ENCODE measurements around the gene PPP1R7.

PPP1R7 gene

DNA sequence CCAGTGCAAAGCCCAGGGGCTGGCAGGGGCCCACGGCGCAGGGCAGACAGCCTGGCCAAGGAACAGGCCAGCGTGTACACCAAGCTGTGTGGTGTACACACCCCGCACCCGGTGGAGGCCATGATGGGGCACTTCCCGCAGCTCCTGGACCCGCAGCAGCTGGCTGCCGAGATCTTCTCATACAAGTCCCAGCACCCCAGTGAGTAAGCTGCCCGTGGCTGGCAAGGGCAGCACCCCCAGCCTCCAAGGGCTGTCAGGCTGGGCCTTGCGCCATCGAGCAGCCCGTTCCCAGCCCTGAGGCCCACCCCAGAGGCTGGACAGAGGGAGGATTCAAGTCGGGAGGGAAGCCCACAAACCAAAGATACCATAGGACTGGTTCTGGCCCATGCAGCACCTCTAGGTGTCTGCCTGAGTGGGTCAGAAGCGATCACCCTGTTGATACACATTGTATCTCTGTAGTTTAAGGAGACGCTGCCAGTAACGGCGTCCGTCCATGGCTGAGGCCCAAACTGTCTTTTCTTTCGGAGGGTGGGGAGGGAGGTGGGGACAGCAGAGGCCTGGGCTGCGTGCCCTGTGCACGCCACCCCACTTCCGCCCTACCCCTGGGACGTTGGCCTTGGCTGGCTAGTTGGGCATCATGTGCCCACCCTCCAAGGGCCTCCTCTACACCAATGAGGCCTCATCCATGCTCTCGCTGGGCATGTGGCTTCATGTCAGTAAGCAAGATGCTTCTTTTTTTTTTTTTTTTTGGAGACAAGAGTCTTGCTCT lies 31.3 kb upstream of the PPP1R7 start:
- no peak overlapping the region for H3K4me3 ChIP-seq (ENCODE audit: low read depth, low read length)
- no peak for DNase-seq (ENCODE audit: low read depth)

- DNase-seq (ENCODE audit: low read depth) = no peak
- H3K4me3 ChIP-seq (ENCODE audit: low read depth, low read length) = no peak overlapping the region
Measured at GRCh38 chr2:241120440-241120839, 29.8 kb upstream of the PPP1R7 start.

GRCh38 chr2:241121008-241121407 lies 29.3 kb upstream of the PPP1R7 start:
- no peak for DNase-seq (ENCODE audit: low read depth)
- no peak overlapping the region for H3K4me3 ChIP-seq (ENCODE audit: low read depth, low read length)

- H3K4me3 ChIP-seq (ENCODE audit: low read depth, low read length) = no peak overlapping the region
- no peak for DNase-seq (ENCODE audit: low read depth)
Measured at GRCh38 chr2:241122376-241123002, 27.8 kb upstream of the PPP1R7 start.

DNA sequence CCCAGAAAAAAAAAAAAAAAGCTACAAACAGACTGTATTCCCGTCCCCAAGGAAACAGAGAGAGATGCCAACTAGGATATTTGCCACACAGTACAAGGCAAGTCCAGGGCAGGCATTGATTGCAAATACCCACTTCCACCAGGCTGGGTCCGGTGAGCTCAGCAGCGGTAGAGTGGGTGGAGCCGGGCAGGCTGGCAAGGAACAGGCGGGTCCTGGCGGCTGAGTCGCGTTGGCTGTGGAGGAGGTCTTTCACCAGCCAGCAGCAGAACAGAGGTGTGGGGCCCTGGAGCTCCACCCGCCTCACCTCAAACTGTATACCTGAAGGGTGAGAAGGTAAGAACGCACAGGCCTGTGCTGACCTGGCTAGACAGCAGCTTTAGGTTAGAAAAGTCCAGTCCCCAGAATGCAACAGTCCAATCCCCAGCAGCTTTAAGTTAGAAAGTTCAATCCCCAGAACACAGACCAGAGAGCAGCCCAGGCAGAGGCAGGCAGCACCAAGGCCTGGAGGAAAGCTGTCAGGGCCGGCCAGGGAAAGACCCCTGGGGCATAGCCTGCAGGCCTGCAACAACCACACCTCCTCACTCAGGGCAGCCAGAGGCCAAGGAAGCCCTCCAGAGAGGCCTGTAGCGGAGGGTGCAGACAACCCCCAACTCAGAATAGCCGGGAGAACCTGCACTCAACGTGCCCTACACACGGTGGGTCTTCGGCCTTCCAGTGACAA lies 26.3 kb upstream of the PPP1R7 start:
- H3K4me3 ChIP-seq (ENCODE audit: low read depth, low read length) = no peak overlapping the region
- no peak for DNase-seq (ENCODE audit: low read depth)

GRCh38 chr2:241125626-241126025 lies 24.6 kb upstream of the PPP1R7 start:
- no peak overlapping the region for H3K4me3 ChIP-seq (ENCODE audit: low read depth, low read length)
- DNase-seq (ENCODE audit: low read depth) = no peak

DNA sequence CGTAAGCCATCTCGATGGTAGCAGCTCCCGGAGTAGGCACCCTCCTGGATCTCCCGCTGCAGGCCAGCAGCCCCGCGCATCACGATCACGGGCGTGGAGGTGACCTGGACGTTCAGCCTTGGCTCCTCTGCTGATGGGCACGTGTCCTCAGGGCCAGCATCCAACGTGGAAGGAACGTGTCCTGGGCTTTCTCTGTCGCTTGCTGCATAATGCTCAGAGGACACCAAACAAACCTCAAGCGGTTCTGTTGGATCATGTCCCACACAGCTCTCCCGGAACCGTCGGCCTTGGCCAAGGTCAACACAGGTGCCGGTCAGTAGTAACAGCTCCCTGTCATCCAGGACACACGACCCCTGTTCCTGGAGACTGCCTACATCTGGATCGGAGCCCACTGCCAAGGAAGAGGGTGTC lies 24.1 kb upstream of the PPP1R7 start:
- no peak overlapping the region for H3K4me3 ChIP-seq (ENCODE audit: low read depth, low read length)
- no peak for DNase-seq (ENCODE audit: low read depth)

DNA sequence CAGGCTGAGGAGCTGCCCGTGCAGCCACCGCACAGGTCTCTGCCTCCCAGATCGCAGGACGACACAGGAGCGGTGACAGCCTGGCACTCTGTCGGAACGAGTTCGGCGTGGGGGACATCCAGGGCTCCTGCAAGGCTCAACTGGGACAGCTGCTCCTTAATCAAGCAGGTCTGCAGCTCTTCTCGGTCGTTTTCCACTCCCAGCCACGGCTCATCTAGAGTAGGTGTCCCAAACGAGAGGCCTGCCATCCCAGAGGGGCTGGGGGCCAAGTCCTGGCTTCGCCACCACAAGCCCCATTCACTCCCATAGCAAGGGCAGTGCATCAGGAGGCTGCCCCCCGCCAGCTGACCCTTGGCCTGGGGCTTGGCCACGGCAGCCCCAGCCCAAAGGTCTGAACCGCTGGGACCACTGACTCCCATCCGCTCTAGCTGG lies 23.5 kb upstream of the PPP1R7 start:
- no peak for DNase-seq (ENCODE audit: low read depth)

DNA sequence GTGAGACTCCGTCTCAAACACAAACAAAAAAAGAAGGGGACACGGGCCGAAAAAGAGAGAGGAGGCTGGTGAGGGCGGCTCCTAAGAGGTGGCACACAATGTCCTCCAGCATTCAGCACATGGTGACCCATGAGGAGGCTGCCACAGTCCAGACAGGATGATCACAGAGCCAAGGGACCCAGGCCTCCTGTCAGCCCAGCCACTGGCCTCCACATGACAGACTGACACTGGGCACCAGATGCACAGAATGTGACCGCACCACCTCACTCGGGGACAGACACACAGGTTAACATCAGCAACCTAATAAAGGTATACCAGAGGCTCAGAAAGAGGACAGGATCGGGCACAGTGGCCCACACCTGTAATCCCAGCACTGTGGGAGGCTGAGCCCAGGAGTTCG lies 22.0 kb upstream of the PPP1R7 start:
- DNase-seq (ENCODE audit: low read depth) = no peak
- no peak overlapping the region for H3K4me3 ChIP-seq (ENCODE audit: low read depth, low read length)

More for the DNA sequence above, 23.5 kb upstream of the PPP1R7 start:
- no peak overlapping the region for H3K4me3 ChIP-seq (ENCODE audit: low read depth, low read length)

DNA sequence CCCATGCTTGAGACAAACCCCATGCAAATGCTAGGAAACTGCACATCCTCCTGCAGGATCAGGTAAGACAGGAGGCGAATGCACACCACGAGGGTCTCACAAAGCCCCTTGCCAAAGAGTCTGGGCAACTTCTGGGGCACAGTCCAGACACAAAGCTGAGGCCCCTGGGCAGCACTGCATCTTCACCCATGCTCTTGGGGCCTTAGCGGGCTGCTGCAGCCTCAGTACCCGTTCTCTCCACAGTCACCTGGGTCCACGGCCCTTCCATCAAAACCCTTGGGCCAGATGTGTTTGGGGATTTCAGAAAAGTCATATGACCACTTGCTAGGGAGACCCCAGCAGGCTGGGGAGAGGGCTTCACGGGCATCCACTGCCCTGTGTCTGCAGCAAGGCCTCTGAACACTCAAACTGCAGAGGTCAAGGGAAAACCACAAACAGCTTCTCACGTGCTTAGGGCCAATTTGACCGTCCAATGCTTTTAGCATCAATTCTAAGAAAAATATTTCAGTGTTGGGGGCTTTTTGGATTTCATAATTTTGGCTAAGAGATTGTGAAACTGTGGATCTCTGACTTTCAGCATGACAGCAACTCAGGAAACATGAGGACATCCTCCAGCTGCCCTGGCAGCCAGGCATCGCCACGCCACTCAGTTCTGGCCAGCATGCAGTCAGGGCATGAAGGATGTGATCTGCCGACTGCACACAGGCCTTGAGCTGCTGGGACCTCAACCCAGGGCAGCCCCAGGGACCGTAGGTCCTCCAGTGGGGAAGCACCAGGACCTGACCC lies 21.0 kb upstream of the PPP1R7 start:
- H3K4me3 ChIP-seq (ENCODE audit: low read depth, low read length) = no peak overlapping the region
- no peak for DNase-seq (ENCODE audit: low read depth)

DNA sequence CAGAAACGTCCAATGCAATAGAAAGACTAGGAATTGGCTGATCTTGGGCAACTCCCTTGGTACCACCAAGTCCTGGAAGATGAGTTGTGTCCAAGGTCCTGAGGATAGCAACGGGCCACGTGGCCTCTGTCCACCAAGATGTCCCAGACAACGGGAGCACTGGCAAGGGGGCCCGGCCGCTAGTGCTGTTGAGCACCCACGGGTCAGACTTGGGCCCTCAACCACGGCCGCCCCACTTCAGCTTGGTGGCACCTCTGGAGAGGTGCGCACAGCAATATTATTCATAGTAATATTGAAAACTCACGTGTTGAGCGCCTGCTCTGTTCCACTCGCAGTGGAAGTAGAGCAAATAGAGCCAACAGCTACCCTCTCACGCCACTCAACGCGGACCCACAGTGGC lies 20.0 kb upstream of the PPP1R7 start:
- no peak for DNase-seq (ENCODE audit: low read depth)
- no peak overlapping the region for H3K4me3 ChIP-seq (ENCODE audit: low read depth, low read length)

DNA sequence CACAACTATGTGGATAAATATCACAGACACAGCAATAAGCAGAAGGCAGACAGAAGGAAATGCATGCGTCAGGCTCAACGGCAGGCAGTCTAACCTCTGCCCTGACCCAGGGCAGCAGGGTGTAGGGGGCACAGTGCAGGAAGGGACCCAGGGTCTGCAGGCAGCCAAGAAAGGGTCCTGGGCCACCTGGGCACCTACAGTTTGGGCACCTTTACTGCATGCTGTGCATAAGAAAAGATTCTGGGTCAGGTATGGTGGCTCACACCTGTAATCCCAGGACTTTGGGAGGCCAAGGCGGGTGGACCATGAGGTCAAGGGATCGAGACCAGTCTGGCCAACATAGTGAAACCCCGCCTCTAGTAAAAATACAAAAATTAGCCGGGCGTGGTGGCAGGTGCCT lies 18.7 kb upstream of the PPP1R7 start:
- no peak for DNase-seq (ENCODE audit: low read depth)
- H3K4me3 ChIP-seq (ENCODE audit: low read depth, low read length) = no peak overlapping the region

DNA sequence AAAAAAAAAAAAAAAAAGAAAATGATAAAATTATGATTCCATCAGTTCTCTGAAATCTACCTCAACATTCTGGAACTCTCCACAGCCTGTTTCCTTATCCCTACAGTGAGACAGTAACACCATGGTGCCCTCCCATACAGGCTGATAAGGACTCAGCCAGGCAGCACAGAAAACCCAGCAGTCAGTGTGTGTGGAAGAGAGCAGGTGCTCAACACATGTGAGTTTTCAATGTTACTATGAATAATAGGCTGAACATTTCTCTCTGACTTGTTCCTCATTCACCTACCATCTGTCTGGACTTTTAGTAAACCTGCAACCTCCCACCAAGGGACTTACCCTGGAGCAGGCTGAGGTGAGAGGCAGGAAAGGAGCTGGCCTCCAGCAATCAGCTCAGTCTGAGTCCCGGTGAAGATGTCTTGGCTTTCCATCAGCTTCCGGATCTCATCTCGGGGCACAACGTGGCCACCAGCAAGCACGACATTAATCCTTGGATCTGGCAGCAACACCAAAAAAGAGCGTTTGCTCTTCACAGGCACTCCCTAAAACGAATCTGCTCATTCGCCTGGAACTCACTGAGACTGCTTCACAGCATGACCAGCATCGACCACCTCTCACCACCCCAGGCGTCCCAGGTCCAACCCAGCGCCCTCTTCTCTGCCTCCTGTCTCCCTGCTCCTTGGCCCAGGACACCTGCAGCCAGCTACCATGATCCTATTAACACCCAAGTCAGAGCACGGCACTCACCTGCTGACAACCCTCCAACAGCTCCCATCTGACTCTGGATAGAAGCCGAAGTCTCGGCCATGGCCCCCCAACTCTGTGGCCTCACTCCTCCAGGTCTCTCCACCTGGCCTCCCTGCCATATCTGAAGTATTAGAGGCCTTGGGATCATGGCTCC lies 17.5 kb upstream of the PPP1R7 start:
- DNase-seq (ENCODE audit: low read depth) = no peak
- no peak overlapping the region for H3K4me3 ChIP-seq (ENCODE audit: low read depth, low read length)

- DNase-seq (ENCODE audit: low read depth) = no peak
- no peak overlapping the region for H3K4me3 ChIP-seq (ENCODE audit: low read depth, low read length)
Measured at GRCh38 chr2:241133436-241133820, 16.8 kb upstream of the PPP1R7 start.

DNA sequence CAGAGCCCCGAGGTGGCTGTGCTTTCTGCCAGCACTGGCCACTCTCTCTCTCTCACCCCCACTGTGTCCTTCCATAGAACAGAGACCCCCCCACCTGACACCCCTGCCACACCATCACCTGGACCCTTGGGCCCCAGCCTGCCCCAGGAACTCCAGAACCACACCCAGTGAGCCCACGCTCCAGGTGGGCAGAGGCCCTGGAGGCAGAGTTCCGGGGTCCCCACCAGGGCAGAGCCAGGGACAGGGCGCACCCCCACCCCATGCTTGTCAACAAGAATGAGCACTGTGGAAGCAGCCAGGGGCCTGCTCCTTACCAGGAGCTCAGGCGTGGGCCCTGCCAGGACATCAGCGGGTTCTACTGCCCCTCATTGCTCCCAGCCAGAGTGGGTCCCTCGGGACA lies 15.6 kb upstream of the PPP1R7 start:
- DNase-seq (ENCODE audit: low read depth) = no peak
- no peak overlapping the region for H3K4me3 ChIP-seq (ENCODE audit: low read depth, low read length)

- H3K4me3 ChIP-seq (ENCODE audit: low read depth, low read length) = no peak overlapping the region
- no peak for DNase-seq (ENCODE audit: low read depth)
Measured at GRCh38 chr2:241135737-241136136, 14.5 kb upstream of the PPP1R7 start.

DNA sequence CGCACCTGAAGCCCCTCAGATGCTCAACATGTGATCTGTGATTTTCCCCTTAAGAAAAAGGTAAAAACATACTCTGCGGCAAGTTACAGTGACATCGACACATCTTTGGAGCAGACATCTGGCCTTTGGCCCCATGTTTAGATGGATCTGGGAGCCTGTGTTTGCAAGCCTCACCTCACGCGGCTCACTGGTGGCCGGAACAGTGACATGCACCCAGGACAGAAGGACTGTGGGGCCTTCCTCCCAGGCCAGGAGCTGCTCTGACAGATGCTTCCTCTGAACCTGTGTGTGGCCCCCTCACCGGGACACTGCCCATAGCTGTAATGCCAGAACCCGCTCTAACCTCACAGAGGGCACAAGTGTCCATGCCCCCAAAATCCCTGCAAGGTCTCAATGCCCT lies 14.1 kb upstream of the PPP1R7 start:
- H3K4me3 ChIP-seq (ENCODE audit: low read depth, low read length) = no peak overlapping the region
- no peak for DNase-seq (ENCODE audit: low read depth)

- no peak overlapping the region for H3K4me3 ChIP-seq (ENCODE audit: low read depth, low read length)
- DNase-seq (ENCODE audit: low read depth) = no peak
Measured at GRCh38 chr2:241136661-241137260, 13.5 kb upstream of the PPP1R7 start.

All from skeletal muscle cell (primary cell).